ENCODE measurements around the gene TNS1. TPM values are rescaled to one million over a fixed set of nuclear protein-coding genes. Genes with fewer than 3 reads are reported as not detected.

TNS1 gene
- polyA plus RNA-seq, 3 donors: 0.26 to 1.6 (median 1.5) TPM

GRCh38 chr2:217980036-217980435 is 22.8 kb downstream of the TNS1 start:
- Mint-ChIP-seq H3K4me1 (no peaks in the 10 kb centered on the region), H3K9me3 (peaks cover 0 to 5% (median 0%) of the 10 kb centered on the region in 7 donors), H3K27me3 (ENCODE audit: low read depth in 3 of 3) (peaks cover 0 to 2% (median under 1%) of the 10 kb centered on the region in 3 donors), H3K27ac (no peak overlapping the region), H3K36me3 (no peaks in the 10 kb centered on the region), H3K4me3 (no peak overlapping the region)
- no peak overlapping the region for H3K4me3 ChIP-seq (replicated peaks in 1 of 3; ENCODE audit: low read depth in 2 of 3, low read length in 3 of 3)
- H3K9me3 ChIP-seq (replicated peaks in 1 of 2; ENCODE audit: control insufficient read depth in 1 of 2, insufficient read depth in 1 of 2, low read length in 2 of 2): no peaks in the 10 kb centered on the region
- intact Hi-C loops (cut with micrococcal nuclease): loop anchor here in 1 of 2 donors (10.0 kb wide), 1 partner anchor 85 kb away; no protein-coding TSS in a partner anchor
- H2AFZ ChIP-seq (ENCODE audit: insufficient read depth, low read depth, low read length, poor library complexity, severe bottlenecking): no peak overlapping the region
- H3K4me1 ChIP-seq (ENCODE audit: control insufficient read depth in 1 of 2, insufficient read depth in 2 of 2, low read length in 2 of 2): no peaks in the 10 kb centered on the region
- no peak overlapping the region for H3K9ac ChIP-seq (ENCODE audit: insufficient read depth, low read length, poor library complexity, severe bottlenecking)
- no peaks in the 10 kb centered on the region for H4K20me1 ChIP-seq (ENCODE audit: insufficient read depth, low read length)
- no peak overlapping the region for H3K27ac ChIP-seq (ENCODE audit: low read depth in 1 of 2, low read length in 2 of 2)
- no peak for DNase-seq
- WGBS (ENCODE audit: insufficient coverage): 83% methylated on average over 4 of the region's 5 CpGs
- no peaks in the 10 kb centered on the region for H3K27me3 ChIP-seq (ENCODE audit: control insufficient read depth in 2 of 2, insufficient read depth in 2 of 2, low read length in 2 of 2)
- TF ChIP-seq CTCF (IDR thresholded peaks at IDR 0.05): no peak
- H3K36me3 ChIP-seq (replicated peaks in 1 of 2; ENCODE audit: control insufficient read depth in 1 of 2, insufficient read depth in 2 of 2, low read length in 2 of 2): no peaks in the 10 kb centered on the region
- H3K4me2 ChIP-seq (replicated peaks; ENCODE audit: extremely low read depth, low read length, poor library complexity, severe bottlenecking): no peak overlapping the region
- H3K79me2 ChIP-seq (ENCODE audit: insufficient read depth, low read length): no peaks in the 10 kb centered on the region

GRCh38 chr2:217979151-217979811 is 23.5 kb downstream of the TNS1 start:
- peaks cover 0 to 6% (median 5%) of the 10 kb centered on the region in 3 donors for H3K27me3 Mint-ChIP-seq (ENCODE audit: low read depth in 3 of 3)
- no peak for TF ChIP-seq CTCF (IDR thresholded peaks at IDR 0.05)

More at GRCh38 chr2:217979151-217979811, 23.5 kb downstream of the TNS1 start:
- no peak for DNase-seq
- Histone ChIP-seq H2AFZ (ENCODE audit: insufficient read depth, low read depth, low read length, poor library complexity, severe bottlenecking) (no peak overlapping the region), H3K27ac (ENCODE audit: low read depth in 1 of 2, low read length in 2 of 2) (no peak overlapping the region), H3K36me3 (replicated peaks in 1 of 2; ENCODE audit: control insufficient read depth in 1 of 2, insufficient read depth in 2 of 2, low read length in 2 of 2) (no peaks in the 10 kb centered on the region), H3K79me2 (ENCODE audit: insufficient read depth, low read length) (no peaks in the 10 kb centered on the region), H3K9me3 (replicated peaks in 1 of 2; ENCODE audit: control insufficient read depth in 1 of 2, insufficient read depth in 1 of 2, low read length in 2 of 2) (no peaks in the 10 kb centered on the region), H3K27me3 (ENCODE audit: control insufficient read depth in 2 of 2, insufficient read depth in 2 of 2, low read length in 2 of 2) (no peaks in the 10 kb centered on the region), H3K4me3 (replicated peaks in 1 of 3; ENCODE audit: low read depth in 2 of 3, low read length in 3 of 3) (no peak overlapping the region), H3K9ac (ENCODE audit: insufficient read depth, low read length, poor library complexity, severe bottlenecking) (no peak overlapping the region), H3K4me1 (ENCODE audit: control insufficient read depth in 1 of 2, insufficient read depth in 2 of 2, low read length in 2 of 2) (no peaks in the 10 kb centered on the region), H4K20me1 (ENCODE audit: insufficient read depth, low read length) (no peaks in the 10 kb centered on the region), H3K4me2 (replicated peaks; ENCODE audit: extremely low read depth, low read length, poor library complexity, severe bottlenecking) (no peak overlapping the region)
- Mint-ChIP-seq H3K9me3 (peaks cover 0 to 5% (median 0%) of the 10 kb centered on the region in 7 donors), H3K4me1 (no peaks in the 10 kb centered on the region), H3K27ac (peak overlapping the region in 1 of 7 donors; percentile 32), H3K36me3 (no peaks in the 10 kb centered on the region), H3K4me3 (no peak overlapping the region)
- intact Hi-C loops (cut with micrococcal nuclease): no loop called here
- 96% methylated on average over 10 of the region's 10 CpGs for WGBS (ENCODE audit: insufficient coverage)

All from CD14-positive monocyte (primary cell).